ENCODE results near the gene ODF4. TPM values are rescaled to one million over a fixed set of nuclear protein-coding genes. Genes with fewer than 3 reads are reported as not detected.
A peak's percentile ranks its signal among the peaks of the same experiment; 100 is the strongest.

ODF4 gene
- total and polyA plus RNA-seq, 2 of the 13 experiments (the other 11 are each of a cell fraction or from before 2014, with no cell fraction given) = not detected

DNA sequence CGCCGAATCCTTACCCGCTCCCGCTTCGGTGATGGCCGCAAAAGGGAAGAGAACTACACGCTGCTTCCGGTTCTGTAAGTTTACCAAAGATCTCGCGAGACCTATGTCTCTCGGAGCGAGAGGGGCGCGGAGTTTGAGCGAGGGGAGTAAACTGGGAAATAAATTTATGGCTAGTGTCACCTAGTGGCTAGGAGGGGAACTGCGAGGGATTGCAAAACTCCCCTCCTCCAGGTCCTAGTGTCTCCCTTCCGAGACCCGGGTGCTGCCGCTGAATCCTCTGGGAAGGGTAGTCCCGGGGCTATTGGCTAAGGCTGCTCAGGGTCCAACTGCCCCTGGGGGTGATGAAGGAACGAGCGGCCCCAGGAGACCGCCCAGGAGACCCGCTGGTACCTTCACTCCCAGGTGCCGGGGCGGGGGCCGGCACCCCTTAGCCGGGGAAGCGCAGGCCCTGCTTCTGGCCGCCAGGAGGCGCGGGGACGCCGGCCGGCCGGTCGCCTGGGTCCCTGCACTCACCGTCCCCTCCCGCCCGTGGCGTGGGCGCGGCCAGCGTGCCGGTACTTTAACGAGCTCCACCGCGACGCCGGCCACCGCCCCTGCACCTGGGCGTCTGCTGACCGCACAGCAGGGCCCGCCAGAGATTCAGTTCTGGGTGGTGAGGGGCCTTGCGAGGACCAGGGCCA is 43.6 kb downstream of the ODF4 start, which contains the start of gene RPL26 (continued):
- TF ChIP-seq, protein P1, sequence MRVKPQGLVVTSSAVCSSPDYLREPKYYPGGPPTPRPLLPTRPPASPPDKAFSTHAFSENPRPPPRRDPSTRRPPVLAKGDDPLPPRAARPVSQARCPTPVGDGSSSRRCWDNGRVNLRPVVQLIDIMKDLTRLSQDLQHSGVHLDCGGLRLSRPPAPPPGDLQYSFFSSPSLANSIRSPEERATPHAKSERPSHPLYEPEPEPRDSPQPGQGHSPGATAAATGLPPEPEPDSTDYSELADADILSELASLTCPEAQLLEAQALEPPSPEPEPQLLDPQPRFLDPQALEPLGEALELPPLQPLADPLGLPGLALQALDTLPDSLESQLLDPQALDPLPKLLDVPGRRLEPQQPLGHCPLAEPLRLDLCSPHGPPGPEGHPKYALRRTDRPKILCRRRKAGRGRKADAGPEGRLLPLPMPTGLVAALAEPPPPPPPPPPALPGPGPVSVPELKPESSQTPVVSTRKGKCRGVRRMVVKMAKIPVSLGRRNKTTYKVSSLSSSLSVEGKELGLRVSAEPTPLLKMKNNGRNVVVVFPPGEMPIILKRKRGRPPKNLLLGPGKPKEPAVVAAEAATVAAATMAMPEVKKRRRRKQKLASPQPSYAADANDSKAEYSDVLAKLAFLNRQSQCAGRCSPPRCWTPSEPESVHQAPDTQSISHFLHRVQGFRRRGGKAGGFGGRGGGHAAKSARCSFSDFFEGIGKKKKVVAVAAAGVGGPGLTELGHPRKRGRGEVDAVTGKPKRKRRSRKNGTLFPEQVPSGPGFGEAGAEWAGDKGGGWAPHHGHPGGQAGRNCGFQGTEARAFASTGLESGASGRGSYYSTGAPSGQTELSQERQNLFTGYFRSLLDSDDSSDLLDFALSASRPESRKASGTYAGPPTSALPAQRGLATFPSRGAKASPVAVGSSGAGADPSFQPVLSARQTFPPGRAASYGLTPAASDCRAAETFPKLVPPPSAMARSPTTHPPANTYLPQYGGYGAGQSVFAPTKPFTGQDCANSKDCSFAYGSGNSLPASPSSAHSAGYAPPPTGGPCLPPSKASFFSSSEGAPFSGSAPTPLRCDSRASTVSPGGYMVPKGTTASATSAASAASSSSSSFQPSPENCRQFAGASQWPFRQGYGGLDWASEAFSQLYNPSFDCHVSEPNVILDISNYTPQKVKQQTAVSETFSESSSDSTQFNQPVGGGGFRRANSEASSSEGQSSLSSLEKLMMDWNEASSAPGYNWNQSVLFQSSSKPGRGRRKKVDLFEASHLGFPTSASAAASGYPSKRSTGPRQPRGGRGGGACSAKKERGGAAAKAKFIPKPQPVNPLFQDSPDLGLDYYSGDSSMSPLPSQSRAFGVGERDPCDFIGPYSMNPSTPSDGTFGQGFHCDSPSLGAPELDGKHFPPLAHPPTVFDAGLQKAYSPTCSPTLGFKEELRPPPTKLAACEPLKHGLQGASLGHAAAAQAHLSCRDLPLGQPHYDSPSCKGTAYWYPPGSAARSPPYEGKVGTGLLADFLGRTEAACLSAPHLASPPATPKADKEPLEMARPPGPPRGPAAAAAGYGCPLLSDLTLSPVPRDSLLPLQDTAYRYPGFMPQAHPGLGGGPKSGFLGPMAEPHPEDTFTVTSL (CRISPR knock-in tag; IDR thresholded peaks at IDR 0.05; ENCODE audit: borderline replicate concordance) = no peak
- TF ChIP-seq, protein P2, sequence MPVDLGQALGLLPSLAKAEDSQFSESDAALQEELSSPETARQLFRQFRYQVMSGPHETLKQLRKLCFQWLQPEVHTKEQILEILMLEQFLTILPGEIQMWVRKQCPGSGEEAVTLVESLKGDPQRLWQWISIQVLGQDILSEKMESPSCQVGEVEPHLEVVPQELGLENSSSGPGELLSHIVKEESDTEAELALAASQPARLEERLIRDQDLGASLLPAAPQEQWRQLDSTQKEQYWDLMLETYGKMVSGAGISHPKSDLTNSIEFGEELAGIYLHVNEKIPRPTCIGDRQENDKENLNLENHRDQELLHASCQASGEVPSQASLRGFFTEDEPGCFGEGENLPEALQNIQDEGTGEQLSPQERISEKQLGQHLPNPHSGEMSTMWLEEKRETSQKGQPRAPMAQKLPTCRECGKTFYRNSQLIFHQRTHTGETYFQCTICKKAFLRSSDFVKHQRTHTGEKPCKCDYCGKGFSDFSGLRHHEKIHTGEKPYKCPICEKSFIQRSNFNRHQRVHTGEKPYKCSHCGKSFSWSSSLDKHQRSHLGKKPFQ (CRISPR knock-in tag; IDR thresholded peaks at IDR 0.05; ENCODE audit: insufficient replicate concordance) = no peak
- TF ChIP-seq ZNF572 (CRISPR knock-in tag; IDR thresholded peaks at IDR 0.05) (peak; percentile 35; the same call in 1 of the 2 replicates), ZNF230 (CRISPR knock-in tag; IDR thresholded peaks at IDR 0.05) (no peak), ZNF841 (CRISPR knock-in tag; IDR thresholded peaks at IDR 0.05; ENCODE audit: borderline replicate concordance) (no peak), KLF12 (CRISPR knock-in tag; IDR thresholded peaks at IDR 0.05; ENCODE audit: borderline replicate concordance) (peak; percentile 84; the same call in 1 of the 2 replicates), XBP1 (CRISPR knock-in tag; IDR thresholded peaks at IDR 0.05) (0 out of 2 replicates have a peak, but pooled peaks have one; percentile 26), KAT7 (CRISPR knock-in tag; IDR thresholded peaks at IDR 0.05; ENCODE audit: borderline replicate concordance) (no peak), MTA3 (CRISPR knock-in tag; IDR thresholded peaks at IDR 0.05) (no peak), RFX5 (IDR thresholded peaks at IDR 0.05; ENCODE audit: low read depth, low read length) (no peak), SUZ12 (IDR thresholded peaks at IDR 0.05; ENCODE audit: low read depth, low read length) (no peak), ZNF33B (CRISPR knock-in tag; IDR thresholded peaks at IDR 0.05) (no peak), HNRNPH1 (optimal IDR thresholded peaks at IDR 0.05; ENCODE audit: low read depth, low read length) (no peak), ZEB1 (IDR thresholded peaks at IDR 0.05; ENCODE audit: insufficient replicate concordance, low read depth) (no peak), ASH2L (IDR thresholded peaks at IDR 0.05; ENCODE audit: insufficient read length, low read depth, low read length) (peak; percentile 56)
- TF ChIP-seq, protein P3, sequence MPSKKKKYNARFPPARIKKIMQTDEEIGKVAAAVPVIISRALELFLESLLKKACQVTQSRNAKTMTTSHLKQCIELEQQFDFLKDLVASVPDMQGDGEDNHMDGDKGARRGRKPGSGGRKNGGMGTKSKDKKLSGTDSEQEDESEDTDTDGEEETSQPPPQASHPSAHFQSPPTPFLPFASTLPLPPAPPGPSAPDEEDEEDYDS (CRISPR knock-in tag; IDR thresholded peaks at IDR 0.05) = peak; percentile 96
- TF ChIP-seq, protein P4, sequence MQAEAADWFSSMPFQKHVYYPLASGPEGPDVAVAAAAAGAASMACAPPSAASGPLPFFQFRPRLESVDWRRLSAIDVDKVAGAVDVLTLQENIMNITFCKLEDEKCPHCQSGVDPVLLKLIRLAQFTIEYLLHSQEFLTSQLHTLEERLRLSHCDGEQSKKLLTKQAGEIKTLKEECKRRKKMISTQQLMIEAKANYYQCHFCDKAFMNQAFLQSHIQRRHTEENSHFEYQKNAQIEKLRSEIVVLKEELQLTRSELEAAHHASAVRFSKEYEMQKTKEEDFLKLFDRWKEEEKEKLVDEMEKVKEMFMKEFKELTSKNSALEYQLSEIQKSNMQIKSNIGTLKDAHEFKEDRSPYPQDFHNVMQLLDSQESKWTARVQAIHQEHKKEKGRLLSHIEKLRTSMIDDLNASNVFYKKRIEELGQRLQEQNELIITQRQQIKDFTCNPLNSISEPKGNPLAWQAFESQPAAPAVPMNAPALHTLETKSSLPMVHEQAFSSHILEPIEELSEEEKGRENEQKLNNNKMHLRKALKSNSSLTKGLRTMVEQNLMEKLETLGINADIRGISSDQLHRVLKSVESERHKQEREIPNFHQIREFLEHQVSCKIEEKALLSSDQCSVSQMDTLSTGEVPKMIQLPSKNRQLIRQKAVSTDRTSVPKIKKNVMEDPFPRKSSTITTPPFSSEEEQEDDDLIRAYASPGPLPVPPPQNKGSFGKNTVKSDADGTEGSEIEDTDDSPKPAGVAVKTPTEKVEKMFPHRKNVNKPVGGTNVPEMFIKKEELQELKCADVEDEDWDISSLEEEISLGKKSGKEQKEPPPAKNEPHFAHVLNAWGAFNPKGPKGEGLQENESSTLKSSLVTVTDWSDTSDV (CRISPR knock-in tag; IDR thresholded peaks at IDR 0.05) = peak; percentile 88; the same call in 1 of the 2 replicates
- TF ChIP-seq, protein P5, sequence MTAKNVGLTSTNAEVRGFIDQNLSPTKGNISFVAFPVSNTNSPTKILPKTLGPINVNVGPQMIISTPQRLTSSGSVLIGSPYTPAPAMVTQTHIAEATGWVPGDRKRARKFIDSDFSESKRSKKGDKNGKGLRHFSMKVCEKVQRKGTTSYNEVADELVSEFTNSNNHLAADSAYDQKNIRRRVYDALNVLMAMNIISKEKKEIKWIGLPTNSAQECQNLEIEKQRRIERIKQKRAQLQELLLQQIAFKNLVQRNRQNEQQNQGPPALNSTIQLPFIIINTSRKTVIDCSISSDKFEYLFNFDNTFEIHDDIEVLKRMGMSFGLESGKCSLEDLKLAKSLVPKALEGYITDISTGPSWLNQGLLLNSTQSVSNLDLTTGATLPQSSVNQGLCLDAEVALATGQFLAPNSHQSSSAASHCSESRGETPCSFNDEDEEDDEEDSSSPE (CRISPR knock-in tag; IDR thresholded peaks at IDR 0.05) = peak; percentile 68
